ENCODE results near the gene DNMT3L. TPM values are rescaled to one million over a fixed set of nuclear protein-coding genes. Genes with fewer than 3 reads are reported as not detected.

The DNMT3L gene
- total RNA-seq, 4 donors from 2014 or later: not detected

GRCh38 chr21:44289381-44290010, 27.8 kb upstream of the DNMT3L start:
- Histone ChIP-seq H3K36me3 (no peaks in the 10 kb centered on the region), H3K4me1 (peaks cover 0 to 11% (median 2%) of the 10 kb centered on the region in 4 donors), H3K4me3 (no peak overlapping the region), H3K27ac (no peak overlapping the region), H3K27me3 (no peaks in the 10 kb centered on the region), H3K9me3 (no peaks in the 10 kb centered on the region)
- DNase-seq: no peak
- TF ChIP-seq CTCF (IDR thresholded peaks at IDR 0.05) (no peak), POLR2A (IDR thresholded peaks at IDR 0.05) (no peak)

GRCh38 chr21:44288251-44289110, 26.8 kb upstream of the DNMT3L start:
- H3K36me3 ChIP-seq: no peaks in the 10 kb centered on the region
- no peaks in the 10 kb centered on the region for H3K27me3 ChIP-seq
- no peak for DNase-seq
- no peaks in the 10 kb centered on the region for H3K9me3 ChIP-seq
- H3K4me1 ChIP-seq: peaks cover 0 to 8% (median 0%) of the 10 kb centered on the region in 4 donors
- H3K4me3 ChIP-seq: no peak overlapping the region
- H3K27ac ChIP-seq: no peak overlapping the region
- TF ChIP-seq POLR2A (IDR thresholded peaks at IDR 0.05) (no peak), CTCF (IDR thresholded peaks at IDR 0.05) (no peak)

- Histone ChIP-seq H3K4me3 (no peak overlapping the region), H3K36me3 (no peaks in the 10 kb centered on the region), H3K27me3 (no peaks in the 10 kb centered on the region), H3K27ac (no peak overlapping the region), H3K9me3 (no peaks in the 10 kb centered on the region), H3K4me1 (peaks cover 0 to 8% (median 0%) of the 10 kb centered on the region in 4 donors)
- TF ChIP-seq CTCF (IDR thresholded peaks at IDR 0.05) (no peak), POLR2A (IDR thresholded peaks at IDR 0.05) (no peak)
- no peak for DNase-seq
Measured at GRCh38 chr21:44286716-44287632, 25.3 kb upstream of the DNMT3L start.

GRCh38 chr21:44286086-44286715, 24.5 kb upstream of the DNMT3L start:
- H3K4me3 ChIP-seq: peak overlapping the region in 1 of 4 donors; percentile 29
- no peak for TF ChIP-seq POLR2A (IDR thresholded peaks at IDR 0.05)
- no peak for TF ChIP-seq CTCF (IDR thresholded peaks at IDR 0.05)
- no peak for DNase-seq
- H3K9me3 ChIP-seq: no peaks in the 10 kb centered on the region
- H3K36me3 ChIP-seq: no peaks in the 10 kb centered on the region
- H3K27ac ChIP-seq: no peak overlapping the region
- H3K4me1 ChIP-seq: peaks cover 0 to 8% (median 0%) of the 10 kb centered on the region in 4 donors
- no peaks in the 10 kb centered on the region for H3K27me3 ChIP-seq

Data from Peyer's patch (tissue), 4 donors.